ENCODE results near the gene SDR42E2. TPM values are rescaled to one million over a fixed set of nuclear protein-coding genes. Genes with fewer than 3 reads are reported as not detected.
"Not testable (repeated sequence)": the region's sequence is repeated elsewhere in the genome, so short reads cannot be mapped to it uniquely, and the experiment has no call there.

SDR42E2 gene
- total and polyA plus RNA-seq, 2 donors from 2014 or later = not detected

DNA sequence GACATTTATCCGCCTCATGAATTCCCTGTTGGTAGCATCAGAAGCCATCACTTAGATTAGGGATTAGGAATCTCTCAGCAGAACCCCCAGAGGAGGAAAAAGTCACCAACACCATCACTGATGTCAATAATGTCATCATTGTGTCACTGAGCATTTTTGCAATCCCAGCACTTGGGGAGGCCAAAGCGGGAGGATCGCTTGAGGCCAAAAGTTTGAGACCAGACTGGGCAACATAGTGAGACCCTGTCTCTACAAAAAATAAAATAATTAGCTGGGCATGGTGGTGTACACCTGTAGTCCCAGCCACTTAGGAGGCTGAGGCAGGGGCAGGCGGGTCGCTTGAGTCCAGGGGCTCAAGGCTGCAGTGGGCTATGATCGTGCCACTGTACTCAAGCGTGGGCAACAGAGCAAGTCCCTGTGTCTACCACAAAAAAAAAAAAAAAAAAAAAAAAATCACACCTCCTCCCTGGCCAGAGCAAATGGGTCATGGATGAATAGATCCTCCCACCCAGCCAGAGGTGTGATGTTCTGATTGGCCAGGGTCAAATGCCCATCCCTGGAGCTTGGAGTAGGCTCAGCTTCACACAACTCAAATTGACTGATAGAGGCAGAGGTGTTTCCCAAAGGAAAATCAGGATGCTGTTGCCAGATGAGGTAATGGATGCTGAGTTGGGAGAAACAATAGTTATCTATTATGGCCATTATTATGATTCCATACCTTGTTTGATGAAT, 38.4 kb upstream of the SDR42E2 start:
- no peaks in the 10 kb centered on the region for H3K4me1 ChIP-seq (ENCODE audit: control insufficient read depth in 2 of 3, insufficient read depth in 2 of 3, low read depth in 1 of 3, low read length in 3 of 3)
- no peaks in the 10 kb centered on the region for H3K36me3 ChIP-seq (ENCODE audit: control insufficient read depth in 2 of 3, insufficient read depth in 3 of 3, low read length in 3 of 3)
- no peak for TF ChIP-seq CTCF (IDR thresholded peaks at IDR 0.05; ENCODE audit: borderline replicate concordance, extremely low read depth, insufficient read depth)
- H3K9me3 ChIP-seq (ENCODE audit: control insufficient read depth in 2 of 3, insufficient read depth in 1 of 3, low read length in 3 of 3) = no peaks in the 10 kb centered on the region
- FAIRE-seq (no peak), DNase-seq (peak in 1 of 5 donors; percentile 12)
- H3K9ac ChIP-seq (ENCODE audit: low read length in 3 of 3) = no peak overlapping the region
- no peaks in the 10 kb centered on the region for H3K27me3 ChIP-seq (ENCODE audit: control insufficient read depth, insufficient read depth, low read length)
- H3K27ac ChIP-seq (ENCODE audit: low read depth in 2 of 2, low read length in 2 of 2) = no peak overlapping the region
- intact Hi-C loops (cut with DNase I) = no loop called here
- no peak overlapping the region for H3K4me3 ChIP-seq (ENCODE audit: low read length in 3 of 3)

GRCh38 chr16:22124583-22125284, 37.6 kb upstream of the SDR42E2 start:
- intact Hi-C loops (cut with DNase I) = no loop called here
- no peak overlapping the region for H3K4me3 ChIP-seq (ENCODE audit: low read length in 3 of 3)
- FAIRE-seq = no peak
- H3K27ac ChIP-seq (ENCODE audit: low read depth in 2 of 2, low read length in 2 of 2) = no peak overlapping the region
- no peaks in the 10 kb centered on the region for H3K27me3 ChIP-seq (ENCODE audit: control insufficient read depth, insufficient read depth, low read length)
- no peak for TF ChIP-seq CTCF (IDR thresholded peaks at IDR 0.05; ENCODE audit: borderline replicate concordance, extremely low read depth, insufficient read depth)
- H3K9ac ChIP-seq (ENCODE audit: low read length in 3 of 3) = no peak overlapping the region
- H3K9me3 ChIP-seq (ENCODE audit: control insufficient read depth in 2 of 3, insufficient read depth in 1 of 3, low read length in 3 of 3) = no peaks in the 10 kb centered on the region
- no peaks in the 10 kb centered on the region for H3K4me1 ChIP-seq (ENCODE audit: control insufficient read depth in 2 of 3, insufficient read depth in 2 of 3, low read depth in 1 of 3, low read length in 3 of 3)
- no peaks in the 10 kb centered on the region for H3K36me3 ChIP-seq (ENCODE audit: control insufficient read depth in 2 of 3, insufficient read depth in 3 of 3, low read length in 3 of 3)
- no peak for DNase-seq

DNA sequence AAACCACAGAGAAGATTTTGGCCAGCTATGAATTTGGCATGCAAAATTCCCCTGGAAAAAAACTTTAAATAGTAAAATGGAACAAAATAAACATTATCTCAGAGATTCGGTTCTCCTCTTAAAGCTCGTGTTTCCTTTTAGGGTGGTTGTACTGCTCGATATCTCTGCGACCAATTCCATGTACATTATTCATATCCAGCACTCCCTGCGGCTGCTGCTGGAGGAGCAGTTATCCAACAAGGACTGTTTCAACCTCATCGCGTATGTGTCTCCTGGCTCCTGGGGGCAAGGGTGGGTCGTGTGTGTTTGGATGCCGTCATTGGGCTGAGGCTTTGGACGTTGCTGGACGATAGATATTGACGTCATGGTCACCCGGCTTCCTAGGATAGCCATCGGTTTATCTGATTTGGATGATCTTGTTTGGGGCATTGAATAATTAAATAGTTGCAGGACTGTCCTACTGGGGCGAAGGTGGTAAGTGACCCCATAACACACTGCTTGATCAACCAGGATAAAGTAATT, 36.2 kb upstream of the SDR42E2 start:
- Histone ChIP-seq H3K9me3 (ENCODE audit: control insufficient read depth in 2 of 3, insufficient read depth in 1 of 3, low read length in 3 of 3) (no peaks in the 10 kb centered on the region), H3K27ac (ENCODE audit: low read depth in 2 of 2, low read length in 2 of 2) (no peak overlapping the region), H3K9ac (ENCODE audit: low read length in 3 of 3) (no peak overlapping the region), H3K4me3 (ENCODE audit: low read length in 3 of 3) (no peak overlapping the region), H3K27me3 (ENCODE audit: control insufficient read depth, insufficient read depth, low read length) (no peaks in the 10 kb centered on the region), H3K36me3 (ENCODE audit: control insufficient read depth in 2 of 3, insufficient read depth in 3 of 3, low read length in 3 of 3) (no peaks in the 10 kb centered on the region), H3K4me1 (ENCODE audit: control insufficient read depth in 2 of 3, insufficient read depth in 2 of 3, low read depth in 1 of 3, low read length in 3 of 3) (no peaks in the 10 kb centered on the region)
- intact Hi-C loops (cut with DNase I) = no loop called here
- no peak for FAIRE-seq
- DNase-seq = no peak
- TF ChIP-seq CTCF (IDR thresholded peaks at IDR 0.05; ENCODE audit: borderline replicate concordance, extremely low read depth, insufficient read depth) = no peak

DNA sequence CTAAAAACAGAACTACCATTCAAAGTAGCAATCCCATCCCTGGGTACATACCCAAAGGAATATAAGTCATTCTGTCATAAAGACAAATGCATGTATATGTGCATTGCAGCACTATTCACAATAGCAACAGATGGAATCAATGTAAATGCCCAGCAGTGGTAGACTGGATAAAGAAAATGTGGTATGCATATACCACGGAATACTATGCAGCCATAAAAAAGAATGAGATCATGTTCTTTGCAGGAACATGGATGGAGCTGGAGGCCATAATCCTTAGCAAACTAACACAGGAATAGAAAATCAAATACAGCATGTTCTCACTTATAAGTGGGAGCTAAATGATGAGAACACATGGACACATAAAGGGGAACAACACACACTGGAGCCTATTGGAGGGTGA, 33.8 kb upstream of the SDR42E2 start:
- intact Hi-C loops (cut with DNase I); H3K4me3 ChIP-seq (ENCODE audit: low read length in 3 of 3); FAIRE-seq; H3K4me1 ChIP-seq (ENCODE audit: control insufficient read depth in 2 of 3, insufficient read depth in 2 of 3, low read depth in 1 of 3, low read length in 3 of 3); H3K27me3 ChIP-seq (ENCODE audit: control insufficient read depth, insufficient read depth, low read length); H3K9me3 ChIP-seq (ENCODE audit: control insufficient read depth in 2 of 3, insufficient read depth in 1 of 3, low read length in 3 of 3); H3K27ac ChIP-seq (ENCODE audit: low read depth in 2 of 2, low read length in 2 of 2); DNase-seq; H3K9ac ChIP-seq (ENCODE audit: low read length in 3 of 3); H3K36me3 ChIP-seq (ENCODE audit: control insufficient read depth in 2 of 3, insufficient read depth in 3 of 3, low read length in 3 of 3): not testable (repeated sequence)

All from kidney (tissue), 14 donors.